Measurements from ENCODE around the gene GPR146.

The GPR146 gene

GRCh38 chr7:1104516-1105179 lies 60.3 kb downstream of the GPR146 start:
- no peak overlapping the region for H3K4me3 ChIP-seq (ENCODE audit: control insufficient read depth, low read depth, low read length)
- TF ChIP-seq CTCF (IDR thresholded peaks at IDR 0.05; ENCODE audit: control insufficient read depth, insufficient read depth, low read depth, low read length, missing control alignments), result no peak
- DNase-seq (ENCODE audit: low read depth), result no peak

GRCh38 chr7:1105189-1105588 lies 60.8 kb downstream of the GPR146 start:
- TF ChIP-seq CTCF (IDR thresholded peaks at IDR 0.05; ENCODE audit: control insufficient read depth, insufficient read depth, low read depth, low read length, missing control alignments), result no peak
- DNase-seq (ENCODE audit: low read depth), result no peak
- H3K4me3 ChIP-seq (ENCODE audit: control insufficient read depth, low read depth, low read length), result no peak overlapping the region

DNA sequence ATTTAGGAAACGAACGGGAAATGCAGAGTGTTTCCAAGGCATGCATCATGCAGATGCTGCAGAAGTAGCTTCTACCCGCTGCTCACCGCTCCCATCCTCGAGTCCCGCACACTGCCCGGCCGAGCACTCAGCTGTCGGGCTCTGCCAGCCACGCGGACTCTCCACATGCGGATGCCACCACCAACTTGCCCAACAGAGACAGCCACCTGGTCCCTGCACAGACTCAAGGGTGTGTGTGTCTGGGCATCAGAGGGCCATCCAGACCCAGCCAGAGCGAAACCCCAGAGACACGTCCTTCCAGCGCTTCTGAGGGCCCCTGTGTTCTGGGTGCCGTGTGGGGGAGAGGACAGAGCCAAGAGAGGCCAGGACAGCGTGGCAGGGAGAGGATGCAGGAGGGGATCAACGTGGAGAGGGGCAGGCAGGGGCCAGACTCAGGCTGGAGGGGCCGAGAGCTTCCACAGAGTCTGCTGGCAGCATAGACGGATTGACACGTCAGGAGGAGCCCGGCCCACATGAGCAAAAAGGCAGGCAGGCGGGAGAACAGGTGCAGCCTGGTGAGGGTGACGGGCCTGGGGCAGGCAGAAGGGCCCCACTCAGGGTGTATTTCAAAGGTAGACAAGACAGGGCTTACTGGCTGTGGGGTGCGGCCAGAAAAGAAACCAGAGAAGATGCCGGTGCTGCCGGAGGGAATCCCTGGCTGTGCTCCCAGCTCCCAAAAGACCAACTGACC lies 61.9 kb downstream of the GPR146 start:
- no peak for TF ChIP-seq CTCF (IDR thresholded peaks at IDR 0.05; ENCODE audit: control insufficient read depth, insufficient read depth, low read depth, low read length, missing control alignments)
- no peak overlapping the region for H3K4me3 ChIP-seq (ENCODE audit: control insufficient read depth, low read depth, low read length)
- no peak for DNase-seq (ENCODE audit: low read depth)

DNA sequence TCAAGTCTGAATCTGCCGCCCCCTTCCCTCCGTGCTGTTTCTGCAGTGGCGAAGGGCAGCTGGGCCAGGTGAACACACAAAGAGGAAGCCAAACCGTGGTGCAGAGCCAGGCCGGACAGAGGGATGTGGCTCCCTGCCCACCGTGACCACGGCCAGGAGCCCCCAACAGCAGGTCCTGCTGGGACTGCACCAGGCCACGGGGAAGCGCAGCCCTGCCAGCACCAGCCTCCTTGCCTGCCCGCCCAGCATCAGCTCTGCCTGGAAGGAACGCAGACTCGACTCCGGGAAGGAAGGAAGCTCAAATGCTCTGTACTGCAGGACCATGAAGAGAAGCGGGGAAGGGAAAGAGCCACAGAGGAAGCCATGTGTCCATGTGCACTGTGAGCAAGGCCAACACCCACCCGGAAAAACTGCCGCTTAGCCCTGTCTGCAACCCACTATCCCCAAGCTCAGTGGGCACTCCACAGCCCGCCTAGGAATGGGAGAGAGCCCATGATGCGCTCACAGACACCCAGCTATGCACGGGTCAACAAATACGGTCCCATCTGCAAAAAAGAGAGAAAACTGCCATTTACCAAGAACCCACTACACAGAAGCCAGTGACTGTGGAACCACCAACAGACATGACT lies 62.6 kb downstream of the GPR146 start:
- no peak for DNase-seq (ENCODE audit: low read depth)
- H3K4me3 ChIP-seq (ENCODE audit: control insufficient read depth, low read depth, low read length), result no peak overlapping the region
- no peak for TF ChIP-seq CTCF (IDR thresholded peaks at IDR 0.05; ENCODE audit: control insufficient read depth, insufficient read depth, low read depth, low read length, missing control alignments)

GRCh38 chr7:1108264-1108920 lies 64.0 kb downstream of the GPR146 start:
- no peak for DNase-seq (ENCODE audit: low read depth)
- no peak for TF ChIP-seq CTCF (IDR thresholded peaks at IDR 0.05; ENCODE audit: control insufficient read depth, insufficient read depth, low read depth, low read length, missing control alignments)

More at GRCh38 chr7:1108264-1108920, 64.0 kb downstream of the GPR146 start:
- H3K4me3 ChIP-seq (ENCODE audit: control insufficient read depth, low read depth, low read length), result no peak overlapping the region

All from AG09309 (cell line).